CD1c-positive myeloid dendritic cell (primary cell): ENCODE data around the gene ANO2.

ENCODE experiments used
- DNase-seq: peaks from one replicate; pipeline ENCODE4 v3.0.0-alpha.2; 2016; ENCODE audit errors: extremely low spot score

Gene ANO2

DNA sequence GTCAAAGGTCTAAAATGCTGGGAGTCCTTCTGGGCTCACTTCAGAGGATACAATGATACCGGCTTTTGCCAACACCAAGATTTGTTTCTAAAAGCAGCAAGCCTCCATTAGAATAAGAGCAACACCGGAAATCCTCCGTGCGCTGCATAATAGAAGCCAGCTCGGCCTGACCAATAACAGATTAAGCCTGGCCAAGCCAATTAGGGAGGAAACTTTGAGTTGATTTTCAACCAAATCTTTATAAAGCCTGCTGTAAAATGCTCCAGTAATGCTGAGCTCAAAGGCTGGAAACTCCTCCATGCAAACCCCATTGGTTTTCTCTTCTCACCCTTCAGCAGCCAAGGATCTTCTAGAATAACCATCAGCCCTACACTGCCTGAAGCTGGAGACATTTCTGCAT, 363.0 kb downstream of the ANO2 start:
- no peak for DNase-seq

DNA sequence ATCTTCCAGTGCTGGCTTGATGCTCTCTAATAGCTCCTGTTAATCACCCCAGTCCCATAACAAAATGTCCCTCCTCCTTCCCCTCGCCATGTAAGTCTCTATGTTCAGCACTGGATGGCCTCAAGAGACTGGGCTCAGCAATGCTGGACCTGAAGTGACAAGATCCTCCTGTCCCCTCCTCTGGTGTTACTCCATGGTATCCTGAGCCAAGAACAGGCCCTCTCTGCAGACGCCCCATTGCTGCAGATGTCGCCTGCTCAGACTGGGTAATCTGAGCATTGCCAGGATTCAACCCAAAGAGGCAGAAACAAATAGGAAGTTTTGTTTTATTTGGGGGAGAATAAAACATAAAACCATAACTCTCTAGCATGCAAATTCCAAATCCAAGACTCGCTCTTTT, 363.4 kb downstream of the ANO2 start:
- no peak for DNase-seq

DNA sequence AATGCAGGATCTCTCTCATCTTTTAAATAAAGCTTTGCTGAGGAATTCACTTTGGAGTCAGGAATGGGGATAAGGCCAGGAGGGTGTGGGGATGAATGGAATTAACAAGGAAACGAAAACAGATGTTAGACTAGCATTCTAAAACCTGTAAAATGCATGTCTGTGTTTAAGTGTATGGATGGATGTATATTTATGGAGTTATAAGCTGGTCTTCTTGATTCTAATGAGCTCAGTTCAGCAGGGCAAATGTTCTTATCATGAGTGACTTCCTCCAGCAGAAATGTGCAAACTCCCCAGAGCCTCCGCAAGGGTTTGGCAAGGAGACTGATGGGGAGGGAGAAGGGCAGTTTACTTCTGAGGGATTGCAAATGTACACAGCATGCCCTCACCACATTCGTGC, 364.0 kb downstream of the ANO2 start:
- no peak for DNase-seq

DNA sequence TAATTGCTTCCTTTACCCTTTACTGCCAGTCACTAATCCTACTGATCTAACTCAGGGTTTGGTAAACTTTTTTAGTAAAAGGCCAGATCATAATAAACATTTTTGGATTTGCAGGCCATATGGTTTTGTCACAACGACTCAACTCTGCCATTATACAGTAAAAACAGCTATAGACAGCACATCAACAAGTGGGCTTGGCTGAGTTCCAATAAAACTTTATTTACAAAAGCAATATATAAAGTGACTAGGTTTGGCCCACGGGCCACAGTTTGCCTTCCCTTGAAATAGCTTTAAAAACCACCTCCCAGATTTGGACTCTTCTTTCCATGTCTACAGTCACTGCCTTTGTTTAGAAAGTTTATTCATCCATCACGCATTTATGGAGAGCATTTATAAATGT, 366.3 kb downstream of the ANO2 start:
- DNase-seq = no peak

DNA sequence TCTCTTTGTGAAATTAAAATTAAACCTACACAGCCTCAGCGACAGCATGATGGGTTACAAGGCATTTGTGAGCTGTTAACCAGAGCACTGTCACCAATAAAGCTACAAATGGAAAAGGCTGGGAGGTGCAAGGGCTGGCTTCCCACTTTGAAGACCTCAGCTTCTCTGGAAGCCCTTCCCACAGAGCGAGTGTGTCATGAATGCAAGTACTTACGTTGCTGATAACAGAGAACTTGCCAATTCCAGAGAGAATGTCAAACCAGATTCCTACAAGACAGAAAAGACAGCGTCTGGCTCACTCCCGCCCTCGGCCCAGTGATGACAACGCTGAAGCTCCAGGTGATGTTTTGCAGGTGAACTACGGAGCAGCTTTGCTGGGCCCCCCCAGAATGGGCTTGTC, 367.3 kb downstream of the ANO2 start:
- no peak for DNase-seq

DNA sequence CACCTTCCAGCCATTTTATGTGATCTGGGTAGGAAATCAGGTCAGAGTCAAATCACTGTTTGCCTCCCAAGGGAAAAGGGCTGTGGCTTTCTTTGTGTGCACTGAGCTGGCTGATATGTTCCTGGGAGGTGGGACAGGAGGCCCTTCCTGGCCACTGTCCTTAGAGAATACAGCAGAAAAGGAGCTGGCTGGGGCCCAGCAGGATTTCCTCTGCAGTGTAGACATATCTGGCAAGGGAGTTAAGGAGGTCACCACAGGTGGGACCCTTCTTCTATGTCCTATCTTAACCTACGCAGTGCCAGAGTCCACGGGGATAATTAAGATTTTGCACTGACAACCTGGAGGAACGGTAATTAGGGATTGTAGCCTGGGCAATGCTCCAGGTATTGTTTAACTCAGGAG, 367.8 kb downstream of the ANO2 start:
- no peak for DNase-seq

DNA sequence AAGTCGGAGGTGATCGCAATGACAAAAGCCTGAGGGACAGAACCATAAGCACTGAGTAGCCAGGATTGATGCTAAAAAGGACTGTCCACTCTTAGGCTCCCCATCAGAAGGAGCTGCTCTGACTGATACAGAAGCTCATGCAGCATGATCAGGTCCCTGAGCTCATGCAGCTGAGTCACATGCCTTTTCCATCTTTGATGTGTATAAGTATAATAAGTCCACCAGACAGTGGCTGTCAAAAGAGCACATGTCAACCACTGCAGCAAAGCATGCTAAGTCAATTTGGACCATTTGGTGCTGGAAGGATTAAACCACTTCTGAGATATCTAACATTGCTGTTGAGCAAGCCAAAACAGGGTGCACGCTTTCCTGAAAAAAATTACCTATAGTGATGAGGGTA, 369.1 kb downstream of the ANO2 start:
- no peak for DNase-seq

DNA sequence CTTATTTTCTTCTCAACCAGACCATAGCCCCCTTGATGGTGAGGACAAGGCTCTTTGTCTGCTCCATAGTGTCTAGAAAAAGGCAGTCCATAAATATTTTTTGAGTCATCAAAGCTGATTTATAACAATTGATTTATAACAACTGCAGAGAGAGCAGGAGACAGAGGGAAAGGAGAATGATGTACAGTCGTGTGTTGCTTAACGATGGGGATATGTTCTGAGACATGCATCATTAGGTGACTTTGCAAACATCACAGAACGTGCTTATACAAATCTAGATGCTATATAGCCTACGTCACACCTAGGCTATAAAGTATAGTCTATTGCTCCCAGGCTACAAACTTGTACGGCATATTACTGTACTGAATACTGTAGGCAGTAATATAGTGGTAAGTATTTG, 369.8 kb downstream of the ANO2 start:
- DNase-seq = no peak

DNA sequence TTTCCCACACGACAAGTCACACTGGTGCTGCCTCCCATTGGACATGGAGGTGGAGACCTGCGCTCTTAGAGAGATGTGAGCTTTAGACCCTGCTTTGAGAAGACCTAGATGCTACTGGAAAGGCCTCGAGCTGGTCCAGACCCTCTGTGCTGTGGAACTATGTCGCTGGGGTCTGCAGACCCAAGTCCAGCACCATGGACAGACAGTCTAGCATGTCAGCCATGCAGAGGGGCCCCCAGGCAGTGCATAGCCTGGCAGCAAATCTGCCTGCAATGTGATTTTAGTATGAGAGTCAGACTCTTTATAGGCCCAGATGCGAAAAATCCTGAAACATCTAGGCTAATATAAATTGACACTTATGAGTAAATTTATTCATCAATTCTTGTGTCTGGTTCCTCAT, 371.7 kb downstream of the ANO2 start:
- DNase-seq = no peak

DNA sequence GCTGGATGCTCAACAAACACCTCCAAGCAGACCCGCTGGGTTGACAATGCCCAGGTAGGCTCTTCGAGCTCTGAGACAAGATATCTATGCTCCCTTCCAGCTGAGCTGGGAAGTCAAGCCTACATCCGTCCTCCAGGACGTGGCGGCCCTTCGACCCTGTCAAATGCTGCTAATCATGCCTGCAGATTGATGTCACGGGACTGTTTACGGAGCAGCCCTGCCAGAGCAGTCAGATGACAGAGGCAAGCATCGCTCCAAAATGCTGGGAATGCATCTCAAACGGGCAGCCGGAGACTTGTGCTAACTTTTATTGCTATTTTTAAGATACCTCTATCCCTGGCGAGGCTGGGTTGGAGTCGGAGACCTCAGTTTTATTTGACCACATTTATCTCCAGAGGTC, 373.9 kb downstream of the ANO2 start:
- DNase-seq = no peak

DNA sequence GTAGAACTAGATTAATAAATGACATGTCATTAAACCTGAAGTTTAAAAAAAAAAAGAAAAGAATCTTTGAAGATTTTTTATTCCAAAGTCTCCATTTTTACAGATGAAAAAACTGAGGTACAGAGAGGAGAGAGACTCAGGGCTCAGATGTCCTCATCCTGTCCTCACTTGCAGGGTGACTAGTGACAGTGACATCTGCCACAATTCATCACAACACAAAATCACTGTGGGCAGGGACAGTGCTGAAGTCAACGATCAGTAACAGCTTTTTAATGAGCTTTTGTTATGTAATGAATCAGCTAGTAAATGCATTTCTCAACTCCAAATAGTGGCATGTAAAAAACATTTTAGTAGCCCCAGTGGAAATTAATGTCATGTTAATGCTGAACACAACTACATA, 374.6 kb downstream of the ANO2 start:
- DNase-seq = no peak

DNA sequence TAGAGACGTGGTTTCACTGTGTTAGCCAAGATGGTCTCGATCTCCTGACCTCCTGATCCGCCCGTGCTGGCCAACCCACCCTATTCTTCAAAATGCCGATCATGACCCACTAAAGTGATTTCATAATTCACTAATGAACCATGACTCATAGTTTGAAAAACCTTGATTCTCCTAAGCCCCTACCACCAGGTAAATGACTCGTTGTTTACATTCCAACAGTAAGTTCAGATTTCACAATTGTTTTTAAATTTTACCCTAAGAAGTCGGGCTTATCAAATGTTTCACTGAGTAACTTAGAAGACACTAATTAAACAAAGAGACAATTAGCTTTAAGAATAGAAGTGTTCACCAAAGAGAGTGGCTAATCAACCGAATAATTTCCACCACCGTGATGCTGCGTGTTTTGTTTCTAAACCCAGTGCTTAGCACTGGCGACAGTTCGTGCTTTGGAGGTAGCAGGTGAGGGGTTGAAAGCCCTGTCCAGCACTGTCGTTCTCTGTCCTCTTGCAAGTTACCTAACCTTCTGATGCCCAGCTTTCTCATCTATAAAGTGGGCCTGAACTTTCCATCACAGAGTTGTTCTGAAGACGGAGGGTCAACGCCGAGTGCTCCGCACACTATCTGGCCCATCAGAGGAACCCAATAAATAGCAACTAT, 376.6 kb downstream of the ANO2 start:
- DNase-seq = no peak

DNA sequence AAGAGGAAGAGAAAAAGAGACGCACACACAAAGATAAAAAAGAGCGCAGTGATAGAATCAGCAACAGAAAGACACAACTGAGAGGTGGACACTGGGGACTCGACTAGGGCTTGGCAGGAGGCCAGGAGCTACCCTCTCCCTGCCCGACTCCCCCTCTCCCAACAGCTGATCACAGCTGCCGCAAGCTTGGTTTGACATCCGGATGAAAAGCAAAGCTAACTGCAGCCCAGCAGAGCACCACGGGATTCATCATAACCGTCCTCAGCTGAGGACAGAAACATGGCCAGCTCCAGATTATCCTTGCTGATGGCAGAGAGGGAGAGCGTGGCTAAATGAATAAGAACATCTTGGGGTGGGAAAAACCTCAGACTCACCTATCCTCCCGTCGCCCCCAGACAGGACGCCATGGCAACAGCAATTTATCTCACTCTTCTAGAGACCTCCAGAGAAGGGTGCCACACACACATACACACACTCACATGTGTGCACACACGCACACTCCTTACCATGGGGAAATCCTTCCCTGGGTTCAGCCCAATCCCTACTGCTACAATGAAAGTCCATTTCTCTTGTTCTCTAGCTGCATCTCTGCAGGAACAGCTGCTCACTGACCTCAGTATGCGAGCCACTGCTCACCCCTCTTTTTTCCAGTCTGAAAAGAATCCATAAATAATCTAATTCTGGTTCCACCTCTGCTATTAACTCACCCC, 377.9 kb downstream of the ANO2 start:
- DNase-seq = no peak

DNA sequence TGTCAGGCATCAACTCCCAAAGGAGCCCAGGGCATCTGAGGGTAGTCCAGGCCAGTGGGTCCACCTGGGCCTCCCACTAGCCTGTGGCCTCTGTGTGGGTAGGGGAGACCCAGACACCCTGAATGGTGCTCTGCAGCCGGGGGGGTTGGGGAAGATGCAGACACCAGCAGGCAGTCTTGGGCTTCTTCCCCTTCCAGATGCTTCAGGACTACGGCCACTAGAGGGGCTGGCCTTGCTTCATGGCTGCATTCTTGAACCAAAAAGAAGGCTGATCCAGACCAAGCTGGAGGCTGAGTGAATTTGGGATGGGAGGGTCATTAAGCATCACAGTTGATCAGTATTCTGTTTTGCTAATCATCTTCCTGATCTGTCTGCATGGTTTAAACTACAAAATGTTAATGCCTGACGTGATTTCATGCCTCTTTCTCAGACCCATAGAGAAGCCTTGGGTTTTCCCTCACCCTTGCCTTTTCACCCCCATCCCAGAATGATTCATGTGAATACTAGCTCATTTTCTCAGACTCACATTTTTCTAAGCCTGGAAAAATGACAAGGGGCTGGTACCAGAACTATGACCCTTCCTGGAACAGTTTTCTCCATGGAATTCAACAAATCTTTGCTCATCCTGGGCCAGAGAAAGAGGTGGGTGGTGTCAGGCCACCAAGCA, 379.0 kb downstream of the ANO2 start:
- DNase-seq = no peak

DNA sequence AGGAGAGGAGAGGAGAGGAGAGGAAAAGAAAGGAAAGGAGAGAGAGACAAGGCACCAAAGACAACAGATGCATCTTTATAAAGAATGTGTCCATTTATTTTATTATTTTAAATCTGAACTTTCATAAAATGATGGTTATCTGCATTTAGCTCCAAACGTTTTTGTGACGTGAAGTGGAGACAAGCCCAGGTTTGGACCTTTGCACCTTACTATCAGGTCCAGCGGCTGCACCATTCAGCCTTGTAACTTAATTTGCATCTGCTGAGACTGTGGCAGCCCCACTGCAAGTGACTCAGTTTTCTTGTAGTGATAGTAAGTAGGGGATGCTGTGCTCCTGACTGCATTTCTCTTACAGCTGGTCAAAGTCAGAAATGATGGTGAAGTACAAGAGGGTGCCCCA, 382.5 kb downstream of the ANO2 start:
- no peak for DNase-seq

DNA sequence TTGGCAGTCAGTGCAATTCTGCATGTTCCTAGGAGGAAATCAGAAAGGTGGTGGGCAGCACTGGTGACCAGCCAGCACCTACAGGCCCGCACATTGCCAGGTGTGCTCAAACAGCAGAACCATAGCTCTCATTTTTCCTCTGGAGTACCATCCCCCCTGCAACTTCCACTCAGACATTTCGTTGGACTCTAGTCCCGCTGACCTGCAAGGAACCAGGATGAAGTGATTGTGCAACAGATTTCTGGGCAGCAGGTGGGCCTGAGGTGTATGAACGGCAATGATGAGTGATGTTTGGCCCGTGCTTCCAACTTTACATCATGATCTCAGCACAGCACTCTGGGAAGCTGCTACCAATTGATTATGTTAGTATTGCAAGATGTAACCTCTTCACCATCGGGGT, 383.2 kb downstream of the ANO2 start:
- no peak for DNase-seq

DNA sequence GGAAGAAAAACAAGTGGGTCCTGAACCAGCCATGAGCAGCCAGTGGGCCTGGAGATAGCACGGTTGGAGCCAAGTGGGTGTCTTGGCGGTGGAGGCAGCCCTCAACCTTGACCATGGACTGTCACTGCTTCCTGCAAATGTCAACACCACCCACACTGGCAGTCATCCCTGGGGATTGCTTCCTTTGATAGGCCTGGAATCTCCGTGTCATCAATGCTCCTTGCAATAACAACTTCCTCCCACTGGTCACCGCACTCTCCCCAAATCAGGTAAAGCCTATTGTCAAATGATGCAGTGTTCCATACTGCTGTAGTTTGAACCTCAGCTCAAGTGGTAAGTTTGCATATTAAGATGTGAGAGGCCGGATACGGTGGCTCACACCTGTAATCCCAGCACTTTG, 384.0 kb downstream of the ANO2 start:
- no peak for DNase-seq

DNA sequence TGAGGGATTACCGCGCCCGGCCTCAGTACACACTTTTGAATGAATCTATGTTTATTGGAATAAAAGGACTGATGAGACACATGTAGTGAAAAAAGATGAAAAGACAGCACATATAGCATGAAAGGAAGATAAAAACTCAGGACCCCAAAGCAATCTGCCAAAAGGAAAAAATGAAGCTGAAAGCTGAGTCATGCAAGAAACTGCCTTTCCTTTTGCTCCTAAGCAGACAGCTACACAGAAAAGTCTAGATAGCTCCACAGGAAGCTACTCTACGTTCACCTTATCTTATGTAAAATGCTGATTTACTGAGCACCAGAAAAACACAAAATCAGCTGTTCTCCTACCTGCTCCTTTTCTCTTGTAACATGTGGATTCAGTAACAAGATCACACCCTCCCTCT, 384.8 kb downstream of the ANO2 start:
- DNase-seq = no peak

DNA sequence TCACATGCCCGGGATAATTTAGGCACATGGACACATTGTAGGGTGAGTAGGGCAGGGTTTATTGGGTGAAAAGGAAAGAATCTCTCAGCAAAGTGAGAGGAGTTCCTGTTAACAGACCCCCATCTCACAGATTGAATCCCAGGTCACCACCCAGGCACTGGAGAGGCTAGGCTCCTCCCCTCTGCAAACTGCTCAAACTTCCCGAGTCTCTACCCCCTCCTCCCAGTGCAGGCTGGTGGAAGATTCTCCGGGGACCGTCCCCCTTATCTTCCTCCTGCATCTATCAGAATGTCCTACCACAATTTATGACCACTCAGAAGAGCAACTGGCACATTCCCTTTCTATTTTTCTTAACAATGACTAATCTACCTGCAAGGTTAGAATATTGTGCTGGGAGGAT, 387.2 kb downstream of the ANO2 start:
- DNase-seq = no peak

DNA sequence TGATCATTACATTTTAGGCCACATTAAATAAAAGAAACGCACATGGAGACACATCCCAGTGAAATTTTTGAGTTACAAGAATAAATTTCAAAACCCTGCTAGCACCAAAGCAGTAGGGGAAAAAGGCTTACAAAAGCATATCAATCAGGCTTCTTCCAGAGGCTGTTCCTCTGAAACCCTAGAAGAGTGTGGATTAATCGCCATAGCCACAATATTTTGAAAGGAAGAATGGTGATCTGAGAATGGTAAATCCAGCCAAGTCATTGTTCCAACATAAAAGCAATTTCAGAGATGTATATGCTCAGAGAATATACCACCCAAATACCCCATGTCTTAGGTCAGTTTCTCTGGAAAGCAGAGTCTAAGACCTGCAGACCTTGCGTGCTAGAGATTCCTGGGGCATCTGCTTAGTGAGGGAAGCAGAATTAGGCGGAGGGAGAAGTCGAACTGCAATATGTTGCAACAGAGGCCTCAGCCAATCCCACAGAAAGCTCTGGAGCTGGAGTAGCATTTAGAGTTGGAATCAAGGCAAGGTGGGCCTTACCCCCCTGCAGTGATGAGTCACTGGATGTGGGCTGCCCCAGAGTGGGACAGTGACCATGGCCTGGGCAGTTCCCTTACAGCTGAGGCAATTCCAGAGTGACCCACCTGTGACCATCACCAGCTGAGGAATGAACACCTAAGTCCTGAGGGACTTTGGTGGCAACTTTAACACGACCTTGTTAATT, 387.9 kb downstream of the ANO2 start:
- DNase-seq = no peak

DNA sequence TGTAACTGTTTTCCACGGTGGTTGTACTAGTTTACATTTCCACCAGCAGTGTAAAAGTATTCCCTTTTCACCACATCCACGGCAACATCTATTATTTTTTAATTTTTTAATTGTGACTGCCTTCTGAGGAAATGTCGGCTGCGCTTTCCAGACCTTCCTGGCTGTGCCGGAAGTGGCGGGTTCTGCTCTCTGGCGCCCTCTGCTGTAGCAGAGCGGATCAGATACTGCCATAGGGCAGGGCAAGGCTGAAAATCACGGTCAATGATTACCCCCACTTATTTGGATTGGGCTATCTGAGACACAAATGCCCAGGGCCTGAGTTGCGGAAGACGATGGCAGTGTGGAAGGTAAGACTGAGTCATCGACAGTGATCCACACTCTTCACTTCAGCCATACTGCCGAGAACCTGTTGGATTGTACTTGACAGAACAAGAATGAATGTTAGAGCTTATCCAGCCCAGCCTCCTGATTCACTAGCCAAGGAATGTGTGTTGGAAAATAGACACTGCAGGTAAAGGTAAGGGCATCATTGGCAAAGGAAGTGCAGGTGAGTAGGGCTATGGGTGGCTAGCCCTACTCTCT, 388.9 kb downstream of the ANO2 start:
- DNase-seq = no peak

DNA sequence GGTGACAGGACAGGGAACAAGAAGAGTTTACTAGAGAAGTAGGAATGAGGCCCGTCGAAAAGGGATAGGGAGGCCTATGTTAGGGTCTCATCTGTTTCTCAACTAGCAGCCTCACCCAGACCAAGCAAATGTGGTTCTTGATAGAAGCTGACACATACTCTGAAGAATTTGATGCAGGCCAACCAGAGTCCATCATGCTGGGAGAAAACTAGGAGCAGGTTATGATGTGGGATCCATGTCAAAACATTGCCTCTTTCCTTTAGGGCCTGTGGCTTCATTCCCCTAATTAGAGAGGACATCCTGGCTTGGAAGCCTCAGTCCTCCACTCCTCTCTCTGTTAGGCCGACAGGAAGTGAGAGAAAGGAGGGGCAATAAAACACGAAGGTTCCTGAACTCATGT, 390.3 kb downstream of the ANO2 start:
- no peak for DNase-seq
